Occipital lobe (tissue), 2 donors: Measurements from ENCODE around the gene TMEM44. TPM values are rescaled to one million over a fixed set of nuclear protein-coding genes. Genes with fewer than 3 reads are reported as not detected.
"Not testable (repeated sequence)": the region's sequence is repeated elsewhere in the genome, so short reads cannot be mapped to it uniquely, and the experiment has no call there.

ENCODE experiments used
- DNase-seq: peaks from one replicate; lab custom pipeline; 2025; lab: John Stamatoyannopoulos, UW
- total RNA-seq: library from RNA; depleted of rRNA; stranded (reverse); fragments of >200 nt; gene quantifications from one replicate; pipeline ENCODE4 v1.2.3, GENCODE V29; 2014

TMEM44 gene
- total RNA-seq, 1 donor from 2014 or later = 20.6 TPM

DNA sequence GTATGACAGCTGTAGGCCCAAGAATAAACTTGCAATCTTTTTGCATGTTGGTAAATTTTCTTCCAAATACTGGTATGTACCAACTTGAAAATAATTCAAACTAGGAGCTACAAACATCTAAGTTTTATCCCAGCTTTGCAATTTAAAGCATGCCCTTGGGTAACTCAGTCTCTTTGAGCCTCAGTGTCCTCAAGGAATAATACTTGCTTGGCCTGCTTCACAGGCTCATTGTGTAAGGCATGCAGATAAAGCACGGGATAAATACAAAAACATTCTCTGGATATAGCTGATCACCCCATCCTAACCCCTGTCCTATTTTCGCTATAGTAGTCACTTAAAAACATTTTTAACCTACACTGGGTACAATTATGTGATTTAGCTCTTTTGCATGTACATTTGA is 9.6 kb upstream of the TMEM44 start:
- no peak for DNase-seq

DNA sequence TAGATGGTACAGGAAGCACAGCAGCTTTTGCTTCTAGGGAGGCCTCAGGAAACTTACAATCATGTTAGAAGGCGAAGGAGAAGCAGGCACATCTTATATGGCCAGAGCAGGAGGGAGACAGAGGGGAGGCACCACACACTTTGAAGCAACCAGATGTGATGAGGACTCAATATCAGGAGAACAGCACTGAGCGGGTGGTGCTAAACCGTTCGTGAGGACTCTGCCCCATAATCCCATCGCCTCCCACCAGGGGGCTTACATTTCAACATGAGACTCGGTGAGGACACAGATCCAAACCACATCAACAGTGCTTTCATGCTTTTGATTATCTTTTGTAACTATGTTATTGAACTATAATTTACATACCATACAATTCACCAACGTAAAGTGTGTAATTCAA is 7.6 kb upstream of the TMEM44 start:
- DNase-seq = no peak

DNA sequence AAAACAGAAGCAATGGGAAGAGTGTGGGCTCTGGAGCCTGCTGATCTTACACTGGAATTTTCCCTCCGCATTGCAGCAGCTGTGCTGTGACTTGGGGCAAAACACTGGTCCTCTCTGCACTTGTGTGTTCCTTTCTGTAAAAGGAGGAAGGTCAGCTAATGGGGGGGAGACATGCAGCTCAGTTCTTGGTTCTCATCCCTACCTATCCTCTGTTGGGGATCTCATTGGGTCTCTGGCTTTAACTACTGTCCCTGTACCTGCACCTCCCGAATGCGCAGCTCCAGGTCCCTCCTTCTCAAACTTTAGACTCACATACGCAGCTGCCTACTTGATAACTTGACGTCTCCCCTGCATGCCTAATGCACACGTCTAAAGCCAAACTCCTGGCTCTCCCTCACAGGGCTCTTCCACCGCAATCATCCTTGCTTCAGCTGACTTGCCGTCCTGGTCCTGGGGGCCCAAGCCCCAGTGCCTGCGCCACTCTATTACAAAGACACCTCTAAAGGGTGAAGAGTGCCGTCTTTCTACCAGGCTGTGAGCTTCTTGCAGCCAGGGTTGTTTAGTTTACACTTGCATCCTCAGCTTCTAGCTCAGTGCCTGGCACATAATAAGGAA is 5.9 kb upstream of the TMEM44 start:
- DNase-seq = no peak

GRCh38 chr3:194637541-194638400 is 4.6 kb upstream of the TMEM44 start:
- DNase-seq = no peak

GRCh38 chr3:194637066-194637465 is 3.8 kb upstream of the TMEM44 start:
- DNase-seq = no peak

DNA sequence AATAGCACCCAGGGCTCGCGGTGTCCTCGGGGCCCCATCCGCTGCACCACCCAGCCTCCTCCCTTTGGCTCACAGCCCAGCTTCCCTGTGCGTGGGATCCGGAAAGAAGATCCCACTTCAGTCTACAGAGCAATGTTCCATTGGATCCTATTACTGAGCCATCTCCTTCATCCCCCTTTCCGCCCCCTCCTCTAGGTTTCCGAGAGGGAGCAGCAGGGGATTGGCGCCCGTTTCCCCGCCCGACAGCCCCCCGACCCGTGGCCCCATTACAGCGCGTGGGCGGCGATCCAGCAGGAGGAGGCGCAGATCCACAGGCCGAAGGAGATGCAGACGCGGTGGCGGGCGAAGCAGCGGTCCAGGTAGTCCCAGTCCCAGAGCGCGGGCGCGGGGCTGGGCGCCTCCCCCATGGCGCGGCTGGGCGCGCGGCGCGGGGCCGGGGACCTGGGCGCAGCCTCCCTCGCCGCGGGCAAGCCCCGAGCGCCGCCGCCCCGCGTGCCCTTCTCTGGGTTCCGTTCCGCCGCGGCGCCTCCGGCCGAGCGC is 340 bp downstream of the TMEM44 start:
- DNase-seq = no peak

GRCh38 chr3:194632226-194632808 is 902 bp downstream of the TMEM44 start:
- DNase-seq = no peak

DNA sequence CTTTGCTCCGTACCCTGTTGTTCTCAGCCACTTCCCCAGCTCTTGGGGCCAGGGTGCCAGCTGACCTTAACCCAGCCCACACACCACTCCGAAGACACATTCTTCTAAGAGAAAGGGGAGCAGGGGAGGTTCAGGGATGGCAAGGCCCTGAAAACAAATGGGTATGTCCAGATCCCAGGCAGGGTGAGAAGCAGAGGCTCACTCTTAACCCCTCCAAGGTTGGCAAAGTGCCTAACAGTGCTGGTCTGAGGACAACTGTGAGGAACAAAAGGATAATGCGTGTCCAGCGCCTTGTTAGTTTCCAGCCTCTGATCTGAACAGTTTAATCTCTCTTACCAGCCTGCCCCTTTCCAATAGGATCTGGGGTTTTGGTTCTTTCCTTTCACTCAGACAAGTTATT is 1.5 kb downstream of the TMEM44 start:
- DNase-seq = no peak

GRCh38 chr3:194630681-194631080 is 2.5 kb downstream of the TMEM44 start:
- not testable (repeated sequence) for DNase-seq

DNA sequence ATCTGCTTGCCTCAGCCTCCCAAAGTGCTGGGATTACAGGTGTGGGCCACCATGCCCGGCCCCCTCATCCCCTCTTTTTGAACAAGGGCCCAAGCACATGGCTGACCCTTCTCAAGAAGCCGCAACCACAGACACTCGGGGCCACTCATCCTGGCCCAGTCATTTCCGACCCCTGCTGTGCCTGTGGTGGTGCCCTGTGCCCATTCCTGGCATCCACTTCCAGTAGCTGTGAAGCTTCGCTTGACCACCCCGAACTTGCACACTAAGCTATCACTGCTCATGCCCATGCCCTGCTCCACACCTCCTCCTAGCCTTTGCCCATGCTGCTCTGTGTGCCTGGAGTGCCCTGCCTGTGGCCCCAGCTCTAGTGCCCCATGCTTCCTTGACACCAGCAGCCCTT is 8.3 kb downstream of the TMEM44 start:
- DNase-seq = no peak

DNA sequence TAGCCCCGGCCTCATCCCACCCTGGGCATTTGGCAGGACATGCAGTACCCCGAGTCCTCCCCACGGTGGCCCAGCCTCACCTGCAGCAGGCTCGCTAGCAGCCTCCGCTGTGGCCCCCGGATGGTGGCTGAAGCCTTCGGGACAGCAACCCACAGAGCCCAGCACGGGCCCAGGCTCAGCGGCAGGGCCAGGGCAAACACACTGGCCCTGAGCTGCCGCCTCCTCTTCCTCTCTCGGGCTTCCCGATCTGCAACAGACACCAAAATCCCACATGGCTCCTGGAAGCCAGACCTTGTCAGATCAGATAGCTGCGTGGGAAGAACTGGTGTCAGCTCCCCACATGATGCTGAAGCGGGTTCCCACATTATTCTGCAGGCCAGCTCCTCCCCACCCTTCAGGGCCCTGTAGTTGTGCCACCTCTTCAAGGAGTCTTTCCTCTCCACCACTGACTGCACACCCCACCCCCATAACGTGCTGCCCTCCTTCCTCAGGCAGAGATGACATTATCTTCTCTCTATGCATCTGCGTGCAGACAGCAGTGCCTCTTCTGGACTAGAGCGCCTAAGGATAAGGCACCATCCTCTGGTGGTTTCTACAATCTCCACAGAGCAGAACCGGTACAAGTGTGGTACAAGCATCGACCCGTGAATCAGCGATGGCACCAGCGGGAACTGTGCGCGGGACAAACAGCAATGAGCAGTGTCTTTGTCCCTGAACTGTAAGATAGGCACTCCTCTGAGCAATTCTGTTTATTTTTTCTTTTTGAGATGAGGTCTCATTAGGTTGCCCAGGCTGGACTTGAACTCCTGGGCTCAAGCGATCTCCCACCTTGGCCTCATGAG is 9.5 kb downstream of the TMEM44 start:
- peak; percentile 45 for DNase-seq

DNA sequence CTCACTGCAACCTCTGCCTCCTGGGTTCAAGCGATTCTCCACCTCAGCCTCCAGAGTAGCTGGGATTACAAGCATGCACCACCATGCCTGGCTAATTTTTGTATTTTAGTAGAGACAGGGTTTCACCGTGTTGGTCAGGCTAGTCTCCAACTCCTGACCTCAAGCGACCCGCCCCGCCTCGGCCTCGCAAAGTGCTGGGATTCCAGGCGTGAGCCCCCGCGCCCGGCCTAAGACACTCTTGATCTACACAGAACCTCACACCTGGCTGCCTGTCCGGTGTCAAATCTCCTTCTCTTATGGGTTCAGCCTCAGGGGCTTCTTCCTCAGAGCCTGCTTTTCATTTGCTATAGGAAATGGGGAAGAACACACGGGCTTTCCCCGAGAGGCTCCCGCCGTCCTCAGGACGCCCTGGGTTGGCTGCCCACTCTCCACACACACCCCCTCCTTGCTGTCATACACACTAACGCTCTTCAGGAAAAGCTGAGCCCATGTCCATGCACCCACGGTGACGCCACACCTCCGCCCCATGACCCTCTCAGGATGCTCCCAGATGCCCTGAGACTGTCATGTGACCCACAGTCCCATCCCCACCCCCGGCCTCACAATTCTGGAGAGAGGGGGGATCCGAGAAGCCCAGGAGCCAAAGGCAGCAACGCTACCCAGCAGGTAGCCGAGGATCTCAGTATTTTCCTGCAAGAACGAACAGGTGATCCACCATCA is 10.4 kb downstream of the TMEM44 start:
- DNase-seq = no peak

DNA sequence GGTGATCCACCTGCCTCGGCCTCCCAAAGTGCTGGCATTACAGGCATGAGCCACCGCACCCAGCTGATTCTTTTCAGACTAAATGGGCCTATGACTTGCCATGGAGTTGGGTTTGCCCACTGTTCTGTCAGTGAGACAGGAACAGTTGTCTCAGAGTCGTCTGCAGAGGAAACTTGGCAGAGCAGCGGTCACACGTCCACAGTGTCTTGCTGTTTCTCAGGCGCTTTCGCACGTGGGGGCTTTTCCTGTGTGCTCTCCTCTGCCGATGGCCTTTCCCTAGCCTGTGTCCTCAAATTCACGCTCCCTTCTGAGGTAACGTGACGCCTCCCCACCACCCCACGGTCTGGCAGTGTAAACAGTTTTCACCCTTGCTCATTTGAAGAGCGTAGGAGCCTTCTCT is 11.3 kb downstream of the TMEM44 start:
- peak; percentile 32 for DNase-seq

DNA sequence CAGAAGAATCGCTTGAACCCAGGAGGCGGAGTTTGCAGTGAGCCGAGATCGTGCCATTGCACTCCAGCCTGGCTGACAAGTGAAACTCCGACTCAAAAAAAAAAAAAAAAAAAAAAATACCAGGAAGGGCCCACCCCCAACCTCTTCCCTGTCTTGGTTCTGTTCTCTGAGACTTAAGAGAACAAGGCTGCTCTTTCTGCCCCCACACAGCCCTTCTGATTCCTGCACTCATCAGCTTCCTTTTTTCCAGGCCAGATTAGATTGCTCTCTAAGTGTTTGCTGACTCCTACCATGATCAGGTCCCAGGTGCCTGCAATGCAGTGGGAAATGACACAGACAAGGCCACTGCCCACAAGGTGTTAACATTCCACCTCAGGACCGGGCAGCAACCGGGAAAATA is 13.0 kb downstream of the TMEM44 start:
- no peak for DNase-seq

- DNase-seq = no peak
These were observed 13.5 kb downstream of the TMEM44 start for GRCh38 chr3:194619741-194620140.

GRCh38 chr3:194618858-194619608 is 14.2 kb downstream of the TMEM44 start:
- DNase-seq = no peak

- no peak for DNase-seq
These were observed 15.4 kb downstream of the TMEM44 start for GRCh38 chr3:194617827-194618226.

- no peak for DNase-seq
These were observed 16.0 kb downstream of the TMEM44 start for GRCh38 chr3:194617143-194617671.

DNA sequence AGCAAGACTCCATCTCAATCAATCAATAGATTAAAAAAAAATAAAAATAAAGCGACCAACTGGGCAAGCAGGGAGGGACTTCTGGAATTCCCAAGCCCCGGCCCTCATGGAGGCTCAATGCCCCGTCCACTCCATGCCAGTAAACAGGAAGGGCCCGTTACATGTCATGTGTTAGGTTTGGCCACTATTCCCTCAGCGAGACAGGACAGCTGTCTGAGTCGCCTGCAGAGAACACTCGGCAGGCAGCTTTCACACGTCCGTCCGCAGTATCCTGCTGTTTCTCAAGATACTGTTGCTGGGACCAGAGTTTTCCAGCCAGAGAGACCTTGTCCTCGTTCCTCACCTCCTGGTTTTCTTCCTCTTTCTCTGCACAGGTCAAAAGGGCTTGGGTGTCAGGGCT is 18.0 kb downstream of the TMEM44 start:
- no peak for DNase-seq

GRCh38 chr3:194612221-194612620 is 21.0 kb downstream of the TMEM44 start:
- no peak for DNase-seq
